Mesendoderm (in vitro differentiated cells): Measurements from ENCODE around the gene HSD17B8.
"Not testable (repeated sequence)": the region's sequence is repeated elsewhere in the genome, so short reads cannot be mapped to it uniquely, and the experiment has no call there.

Source experiments
- DNase-seq: peaks from one replicate; pipeline ENCODE4 v3.0.0; 2013
- H2AK5ac ChIP-seq: 2 replicates; pipeline ENCODE4 v1.6.1; 2013; ENCODE audit warnings: low read length, inconsistent platforms
- H2BK120ac ChIP-seq: 2 replicates; pipeline ENCODE4 v1.6.1; 2013; ENCODE audit warnings: low read depth, mild to moderate bottlenecking, low read length, moderate library complexity, mixed read lengths
- H2BK15ac ChIP-seq: replicated peaks from 2 replicates; pipeline ENCODE4 v1.6.1; 2013; ENCODE audit warnings: low read depth, mild to moderate bottlenecking, moderate library complexity
- H2BK5ac ChIP-seq: 2 replicates; pipeline ENCODE4 v1.6.1; 2013; ENCODE audit warnings: low read length, inconsistent platforms
- H3K18ac ChIP-seq: 2 replicates; pipeline ENCODE4 v1.6.1; 2013; ENCODE audit warnings: mild to moderate bottlenecking, low read length, mixed read lengths
- H3K23ac ChIP-seq: one replicate; pipeline ENCODE4 v1.6.1; 2013; ENCODE audit warnings: low read length
- H3K27ac ChIP-seq: 2 replicates; pipeline ENCODE4 v1.5.1; 2013; ENCODE audit warnings: low read depth, mild to moderate bottlenecking, inconsistent platforms, low read length, moderate library complexity
- H3K27me3 ChIP-seq: 2 replicates; pipeline ENCODE4 v1.6.1; 2013; ENCODE audit warnings: low read length, control low read depth, mild to moderate bottlenecking, inconsistent platforms; ENCODE audit not compliant: insufficient read depth, poor library complexity
- H3K36me3 ChIP-seq: 2 replicates; pipeline ENCODE4 v1.6.1; 2013; ENCODE audit warnings: low read length, inconsistent platforms; ENCODE audit not compliant: control insufficient read depth, insufficient read depth
- H3K4ac ChIP-seq: one replicate; pipeline ENCODE4 v1.6.1; 2013; ENCODE audit warnings: low read depth, mild to moderate bottlenecking, low read length, moderate library complexity
- H3K4me1 ChIP-seq: 2 replicates; pipeline ENCODE4 v1.6.1; 2013; ENCODE audit warnings: low read depth, low read length, inconsistent platforms; ENCODE audit not compliant: control insufficient read depth
- H3K4me2 ChIP-seq: 2 replicates; pipeline ENCODE4 v1.6.1; 2013; ENCODE audit warnings: low read length
- H3K4me3 ChIP-seq: 2 replicates; pipeline ENCODE4 v1.5.1; 2013; ENCODE audit warnings: mild to moderate bottlenecking, low read length
- H3K56ac ChIP-seq: one replicate; pipeline ENCODE4 v1.6.1; 2013; ENCODE audit warnings: low read length
- H3K79me1 ChIP-seq: 2 replicates; pipeline ENCODE4 v1.6.1; 2013; ENCODE audit warnings: low read length, inconsistent platforms
- H3K79me2 ChIP-seq: 2 replicates; pipeline ENCODE4 v1.6.1; 2013; ENCODE audit warnings: mild to moderate bottlenecking, low read length; ENCODE audit not compliant: control insufficient read depth, insufficient read depth
- H3K9ac ChIP-seq: 2 replicates; pipeline ENCODE4 v1.6.1; 2013; ENCODE audit warnings: low read length, inconsistent platforms
- H4K5ac ChIP-seq: one replicate; pipeline ENCODE4 v1.6.1; 2013; ENCODE audit warnings: low read length
- H4K8ac ChIP-seq: one replicate; pipeline ENCODE4 v1.6.1; 2013; ENCODE audit warnings: low read depth, mild to moderate bottlenecking, control low read depth, low read length, moderate library complexity
- WGBS: extraction: QIAGEN DNeasy Blood & Tissue Kit; methylation state at CpG from one replicate; pipeline ENCODE4 v1.1.7; 2013; ENCODE audit warnings: low lambda C conversion rate, missing lambda C conversion rate; ENCODE audit not compliant: insufficient coverage; ENCODE audit errors: extremely low coverage; 5-methylcytosine and 5-hydroxymethylcytosine counted together

HSD17B8 gene

DNA sequence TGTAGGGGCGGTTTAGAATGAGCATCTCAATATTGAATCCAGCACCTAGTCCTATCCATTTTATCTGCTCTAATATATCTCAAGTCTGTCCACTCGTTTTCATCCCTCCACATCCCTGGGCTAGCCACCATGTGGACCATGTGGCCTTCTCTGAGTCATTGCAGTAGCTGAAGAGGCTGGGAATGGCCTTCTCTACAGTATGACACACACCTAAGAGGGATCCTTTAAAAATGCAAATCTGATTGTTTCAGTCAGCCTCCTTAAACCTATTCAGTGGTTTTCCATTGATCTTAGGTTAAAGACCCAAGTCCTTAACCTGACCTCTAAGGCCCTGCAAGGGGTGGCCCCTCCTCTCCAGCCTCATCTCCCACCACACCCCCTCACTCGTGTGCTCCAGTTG lies 13.2 kb downstream of the HSD17B8 start:
- no peak overlapping the region for H3K4me2 ChIP-seq
- H3K27me3 ChIP-seq, result peaks cover 3% of the 10 kb centered on the region
- WGBS, result no CpG with 5 or more reads among the region's 3 CpGs
- H4K5ac ChIP-seq, result no peak overlapping the region
- H3K4me3 ChIP-seq, result no peak overlapping the region
- H2BK15ac ChIP-seq, result no peak overlapping the region
- no peaks in the 10 kb centered on the region for H3K4me1 ChIP-seq
- H3K27ac ChIP-seq, result no peak overlapping the region
- no peak overlapping the region for H3K9ac ChIP-seq
- no peaks in the 10 kb centered on the region for H3K79me1 ChIP-seq
- H2AK5ac ChIP-seq, result no peak overlapping the region
- no peak overlapping the region for H2BK5ac ChIP-seq
- no peak for DNase-seq
- H4K8ac ChIP-seq, result no peak overlapping the region
- no peak overlapping the region for H2BK120ac ChIP-seq
- H3K79me2 ChIP-seq, result no peaks in the 10 kb centered on the region
- H3K56ac ChIP-seq, result no peak overlapping the region
- H3K36me3 ChIP-seq, result no peaks in the 10 kb centered on the region
- H3K4ac ChIP-seq, result no peak overlapping the region
- H3K23ac ChIP-seq, result no peak overlapping the region
- H3K18ac ChIP-seq, result no peak overlapping the region

DNA sequence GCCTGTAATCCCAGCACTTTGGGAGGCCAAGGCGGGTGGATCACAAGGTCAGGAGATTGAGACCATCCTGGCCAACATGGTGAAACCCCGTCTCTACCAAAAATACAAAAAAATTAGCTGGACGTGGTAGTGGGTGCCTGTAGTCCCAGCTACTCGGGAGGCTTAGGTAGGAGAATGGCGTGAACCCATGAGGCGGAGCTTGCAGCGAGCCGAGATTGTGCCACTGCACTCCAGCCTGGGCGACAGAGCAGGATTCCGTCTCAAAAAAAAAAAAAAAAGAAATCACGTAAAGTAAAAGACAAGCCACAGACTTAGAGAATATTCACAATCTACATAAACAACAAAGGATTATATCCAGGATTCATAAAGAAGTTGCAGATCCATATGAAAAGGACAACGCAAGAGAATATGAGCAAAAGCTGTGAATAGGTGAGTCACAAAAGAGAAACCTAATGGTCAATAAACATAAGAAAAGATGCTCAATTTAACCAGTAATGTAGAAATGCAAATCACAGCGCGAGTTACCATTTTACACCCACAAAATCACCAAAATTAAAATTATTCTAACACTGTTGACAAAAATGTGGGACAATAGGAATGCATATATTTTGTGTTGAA lies 22.2 kb downstream of the HSD17B8 start:
- not testable (repeated sequence) for H3K4ac ChIP-seq, H4K5ac ChIP-seq, H2AK5ac ChIP-seq, H3K27me3 ChIP-seq, H3K4me1 ChIP-seq, H2BK5ac ChIP-seq, H3K9ac ChIP-seq, H3K18ac ChIP-seq, H2BK120ac ChIP-seq, DNase-seq, H3K36me3 ChIP-seq, H3K4me2 ChIP-seq, H2BK15ac ChIP-seq, H3K4me3 ChIP-seq, H3K56ac ChIP-seq, H3K79me2 ChIP-seq, H3K23ac ChIP-seq, H4K8ac ChIP-seq, H3K27ac ChIP-seq, H3K79me1 ChIP-seq
- no CpG with 5 or more reads among the region's 14 CpGs for WGBS

DNA sequence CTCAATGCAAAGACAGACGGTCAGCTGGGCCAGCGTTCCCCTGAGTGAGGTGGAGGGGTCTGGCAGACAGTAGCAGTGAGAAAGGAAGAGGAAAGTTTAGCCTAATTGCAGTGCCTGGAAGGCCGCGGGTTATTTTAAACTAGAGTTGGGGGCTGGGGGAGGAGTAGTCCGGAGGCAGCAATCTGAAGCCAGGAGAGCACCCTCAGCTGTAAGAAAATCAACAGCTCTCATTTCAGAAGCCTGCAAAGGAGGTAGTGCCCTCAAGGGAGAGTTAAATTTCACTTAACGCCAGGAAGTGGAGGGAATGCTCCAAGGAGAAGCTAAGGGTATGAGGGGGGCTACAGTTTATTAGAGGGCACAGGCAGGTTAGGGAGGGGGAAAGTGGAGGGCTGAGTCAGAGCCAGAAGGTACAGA lies 30.8 kb downstream of the HSD17B8 start:
- Histone ChIP-seq H3K23ac (no peak overlapping the region), H3K18ac (no peak overlapping the region), H3K4me2 (no peak overlapping the region), H2BK5ac (no peak overlapping the region), H2BK120ac (no peak overlapping the region), H3K56ac (peak overlapping the region; percentile 5), H3K27ac (no peak overlapping the region), H3K4ac (no peak overlapping the region), H3K27me3 (no peaks in the 10 kb centered on the region), H2AK5ac (no peak overlapping the region), H3K36me3 (no peaks in the 10 kb centered on the region), H3K9ac (no peak overlapping the region), H4K5ac (no peak overlapping the region), H3K4me1 (no peaks in the 10 kb centered on the region), H4K8ac (no peak overlapping the region), H3K4me3 (no peak overlapping the region), H2BK15ac (no peak overlapping the region), H3K79me2 (no peaks in the 10 kb centered on the region), H3K79me1 (no peaks in the 10 kb centered on the region)
- DNase-seq, result peak; percentile 12
- no CpG with 5 or more reads among the region's 6 CpGs for WGBS

DNA sequence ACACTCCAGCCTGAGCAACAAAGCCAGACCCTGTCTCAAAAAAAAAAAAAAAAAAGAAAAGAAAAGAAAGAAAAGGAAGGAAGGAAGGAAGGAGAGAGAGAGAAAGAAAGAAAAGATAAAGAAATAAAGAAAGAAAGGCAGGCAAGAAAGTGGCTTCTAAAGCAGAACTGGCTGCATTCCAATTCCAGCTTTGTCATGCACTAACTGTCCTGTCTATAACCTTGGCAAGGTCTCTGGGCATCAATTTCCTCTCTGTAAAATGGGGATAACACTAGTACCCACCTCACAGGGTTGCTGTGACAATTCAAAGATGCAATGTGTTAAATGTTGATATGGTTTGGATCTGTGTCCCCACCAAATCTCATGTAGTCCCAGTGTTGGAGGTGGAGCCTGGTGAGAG lies 31.9 kb downstream of the HSD17B8 start:
- Histone ChIP-seq H3K36me3 (no peaks in the 10 kb centered on the region), H3K27me3 (no peaks in the 10 kb centered on the region), H2AK5ac (no peak overlapping the region), H3K23ac (no peak overlapping the region), H3K79me1 (no peaks in the 10 kb centered on the region), H3K79me2 (no peaks in the 10 kb centered on the region), H3K4me2 (no peak overlapping the region), H3K4me3 (no peak overlapping the region), H3K4ac (no peak overlapping the region), H4K8ac (no peak overlapping the region), H2BK15ac (no peak overlapping the region), H3K4me1 (no peaks in the 10 kb centered on the region), H3K18ac (no peak overlapping the region), H3K9ac (no peak overlapping the region), H2BK120ac (no peak overlapping the region), H3K56ac (no peak overlapping the region), H4K5ac (no peak overlapping the region), H2BK5ac (no peak overlapping the region), H3K27ac (no peak overlapping the region)
- DNase-seq, result no peak

DNA sequence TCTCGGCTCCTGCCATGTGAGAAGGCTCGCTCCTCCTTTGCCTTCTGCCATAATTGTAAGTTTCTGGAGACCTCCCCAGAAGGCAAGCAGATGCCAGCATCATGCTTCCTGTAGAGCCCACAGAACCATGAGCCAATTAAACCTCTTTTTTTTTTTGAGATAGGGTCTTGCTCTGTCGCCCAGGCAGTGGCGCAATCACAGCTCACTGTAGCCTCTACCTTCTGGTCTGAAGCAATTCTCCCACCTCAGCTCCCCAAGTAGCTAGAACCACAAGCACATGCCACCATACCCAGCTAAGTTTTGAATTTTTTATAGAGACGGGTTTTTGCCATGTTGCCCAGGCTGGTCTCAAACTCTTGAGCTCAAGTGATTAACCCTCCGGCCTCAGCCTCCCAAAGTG lies 32.4 kb downstream of the HSD17B8 start:
- WGBS, result no CpG with 5 or more reads among the region's 6 CpGs
- H3K27me3 ChIP-seq, result no peaks in the 10 kb centered on the region
- H2BK5ac ChIP-seq, result no peak overlapping the region
- H3K4me1 ChIP-seq, result no peaks in the 10 kb centered on the region
- H3K79me2 ChIP-seq, result no peaks in the 10 kb centered on the region
- H2BK15ac ChIP-seq, result no peak overlapping the region
- no peak overlapping the region for H3K56ac ChIP-seq
- no peak overlapping the region for H2BK120ac ChIP-seq
- H3K23ac ChIP-seq, result no peak overlapping the region
- no peak for DNase-seq
- no peak overlapping the region for H3K27ac ChIP-seq
- no peak overlapping the region for H4K5ac ChIP-seq
- no peaks in the 10 kb centered on the region for H3K79me1 ChIP-seq
- no peak overlapping the region for H3K4me3 ChIP-seq
- no peaks in the 10 kb centered on the region for H3K36me3 ChIP-seq
- no peak overlapping the region for H2AK5ac ChIP-seq
- no peak overlapping the region for H3K18ac ChIP-seq
- H3K4ac ChIP-seq, result no peak overlapping the region
- no peak overlapping the region for H4K8ac ChIP-seq
- no peak overlapping the region for H3K4me2 ChIP-seq
- no peak overlapping the region for H3K9ac ChIP-seq

DNA sequence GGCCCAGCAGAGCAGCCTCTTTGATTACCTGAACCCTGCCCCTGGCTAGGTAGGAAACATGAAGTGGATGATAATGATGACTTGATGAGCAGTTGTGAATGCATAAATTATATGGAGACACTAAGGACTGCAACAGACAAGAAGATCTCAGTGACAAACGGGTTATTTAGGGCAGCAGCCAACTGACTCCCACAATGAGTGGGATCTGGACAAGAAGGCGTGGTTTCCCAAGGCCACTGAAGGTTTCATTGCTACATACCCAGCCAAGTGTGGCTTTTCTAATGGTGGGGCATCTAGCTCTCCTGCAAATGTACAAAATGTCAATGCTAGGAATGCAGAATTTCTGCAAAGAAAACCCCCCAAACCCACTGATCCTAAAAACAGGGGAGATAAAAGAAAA lies 33.3 kb downstream of the HSD17B8 start:
- H3K4me1 ChIP-seq, result no peaks in the 10 kb centered on the region
- H3K36me3 ChIP-seq, result no peaks in the 10 kb centered on the region
- H2BK15ac ChIP-seq, result no peak overlapping the region
- H3K4me2 ChIP-seq, result no peak overlapping the region
- H4K8ac ChIP-seq, result no peak overlapping the region
- no peak overlapping the region for H3K56ac ChIP-seq
- no peaks in the 10 kb centered on the region for H3K79me2 ChIP-seq
- no peak overlapping the region for H3K9ac ChIP-seq
- no peaks in the 10 kb centered on the region for H3K79me1 ChIP-seq
- no peak overlapping the region for H2BK5ac ChIP-seq
- no peak overlapping the region for H3K27ac ChIP-seq
- no peak overlapping the region for H2BK120ac ChIP-seq
- DNase-seq, result no peak
- H3K23ac ChIP-seq, result no peak overlapping the region
- H3K27me3 ChIP-seq, result no peaks in the 10 kb centered on the region
- WGBS, result no CpG with 5 or more reads among the region's 2 CpGs
- no peak overlapping the region for H2AK5ac ChIP-seq
- H3K4me3 ChIP-seq, result no peak overlapping the region
- H3K18ac ChIP-seq, result no peak overlapping the region
- no peak overlapping the region for H3K4ac ChIP-seq
- H4K5ac ChIP-seq, result no peak overlapping the region
